H1 (cell line): ENCODE data around the gene XRN2. TPM values are rescaled to one million over a fixed set of nuclear protein-coding genes. Genes with fewer than 3 reads are reported as not detected.

Experiments
- CTCF ChIA-PET: fragments of 300-600 bp; sonication (Branson Sonifier 250); formaldehyde crosslinking; loops from one replicate; lab custom pipeline; 2021; ENCODE audit not compliant: partially characterized antibody; lab: Charles Lee
- POLR2A ChIA-PET: fragments of 300-600 bp; sonication (Branson Sonifier 250); formaldehyde crosslinking; loops from one replicate; lab custom pipeline; 2021; ENCODE audit warnings: inconsistent platforms; ENCODE audit not compliant: partially characterized antibody; lab: Charles Lee
- DNase-seq, 2 experiments: peaks; one replicate each; pipeline versions ENCODE4 v3.0.0 to v3.0.0-alpha.2; 2010 to 2022; ENCODE audit warnings: low spot score in 2 of 2, low read depth in 1 of 2, mixed read lengths in 1 of 2
- FAIRE-seq: peaks from 2 replicates; lab custom pipeline; 2011; peaks lifted over from hg19 to GRCh38; lab: Jason Lieb, UNC
- H2AFZ ChIP-seq: 2 replicates; pipeline ENCODE4 v1.8.1; 2012; ENCODE audit warnings: low read length, inconsistent platforms
- H2AK5ac ChIP-seq: 2 replicates; pipeline ENCODE4 v1.6.1; 2013; ENCODE audit warnings: low read depth, low read length
- H2BK120ac ChIP-seq: replicated peaks from 2 replicates; pipeline ENCODE3; 2013; ENCODE audit warnings: low read depth, low read length, inconsistent platforms
- H2BK12ac ChIP-seq: 2 replicates; pipeline ENCODE4 v1.6.1; 2013; ENCODE audit warnings: low read depth, low read length
- H2BK15ac ChIP-seq: 2 replicates; pipeline ENCODE4 v1.6.1; 2013; ENCODE audit warnings: low read length
- H2BK20ac ChIP-seq: 2 replicates; pipeline ENCODE4 v1.6.1; 2013; ENCODE audit warnings: low read length
- H2BK5ac ChIP-seq: 2 replicates; pipeline ENCODE4 v1.6.1; 2013; ENCODE audit warnings: low read depth, low read length
- H3K14ac ChIP-seq: 2 replicates; pipeline ENCODE4 v1.6.1; 2013; ENCODE audit warnings: inconsistent platforms; ENCODE audit not compliant: insufficient read length
- H3K18ac ChIP-seq: 2 replicates; pipeline ENCODE4 v1.6.1; 2013; ENCODE audit warnings: low read length; ENCODE audit errors: extremely low read depth
- H3K23ac ChIP-seq: 2 replicates; pipeline ENCODE4 v1.6.1; 2013; ENCODE audit warnings: inconsistent platforms; ENCODE audit not compliant: insufficient read length
- H3K23me2 ChIP-seq: 2 replicates; pipeline ENCODE4 v1.6.1; 2013; ENCODE audit warnings: low read depth, low read length
- H3K27ac ChIP-seq: 2 replicates; pipeline ENCODE4 v1.6.1; 2011; ENCODE audit warnings: low read depth, low read length, inconsistent platforms
- H3K27me3 ChIP-seq, 4 experiments: replicated peaks in 1 of 4; 1 replicate in 1 of 4; 2 replicates in 3 of 4; pipeline versions ENCODE4 v1.6.1 to v1.8.1; 2011 to 2013; ENCODE audit warnings: low read length in 3 of 4, mild to moderate bottlenecking in 3 of 4, inconsistent platforms in 2 of 4, mixed read lengths in 2 of 4, moderate library complexity in 1 of 4; ENCODE audit not compliant: control insufficient read depth in 3 of 4, insufficient read depth in 3 of 4; ENCODE audit errors: extremely low read depth in 1 of 4
- H3K36me3 ChIP-seq, 4 experiments: 2 replicates each; pipeline versions ENCODE4 v1.6.1 to v1.8.1; 2011 to 2013; ENCODE audit warnings: mild to moderate bottlenecking in 4 of 4, low read length in 3 of 4, moderate library complexity in 2 of 4, control low read depth in 1 of 4, inconsistent platforms in 1 of 4; ENCODE audit not compliant: insufficient read depth in 4 of 4, control insufficient read depth in 2 of 4
- H3K4ac ChIP-seq: replicated peaks from 2 replicates; pipeline ENCODE3; 2013; ENCODE audit warnings: low read length, low read depth, mixed read lengths, inconsistent platforms; ENCODE audit not compliant: insufficient read length
- H3K4me1 ChIP-seq, 4 experiments: replicated peaks in 1 of 4; 1 replicate in 1 of 4; 2 replicates in 3 of 4; pipeline versions ENCODE4 v1.6.1 to v1.8.1; 2011 to 2013; ENCODE audit warnings: low read length in 3 of 4, inconsistent platforms in 2 of 4, mixed read lengths in 1 of 4; ENCODE audit not compliant: insufficient read depth in 4 of 4, control insufficient read depth in 3 of 4
- H3K4me2 ChIP-seq, 2 experiments: 2 replicates each; pipeline versions ENCODE4 v1.6.1 to v1.8.1; 2011 to 2013; ENCODE audit warnings: low read depth in 2 of 2, low read length in 2 of 2, control low read depth in 1 of 2, inconsistent platforms in 1 of 2, mild to moderate bottlenecking in 1 of 2; ENCODE audit not compliant: insufficient read depth in 1 of 2
- H3K4me3 ChIP-seq, 4 experiments: fragments of 200-600, 300-600 bp in 1 of 4; sonication (generic), shearing (Covaris generic), sonication (Bioruptor Twin) in 1 of 4; 2 replicates each; pipeline versions ENCODE4 v1.5.1 to v1.8.1; 2011 to 2016; ENCODE audit warnings: low read length in 4 of 4, low read depth in 3 of 4, control low read depth in 2 of 4, inconsistent platforms in 2 of 4, mild to moderate bottlenecking in 2 of 4, mixed read lengths in 1 of 4, moderate library complexity in 1 of 4; ENCODE audit not compliant: insufficient read depth in 2 of 4; ENCODE audit errors: extremely low read depth in 1 of 4
- H3K56ac ChIP-seq: replicated peaks from 2 replicates; pipeline ENCODE3; 2013; ENCODE audit warnings: low read depth, mild to moderate bottlenecking, mixed read lengths, low read length, inconsistent platforms; ENCODE audit not compliant: insufficient read length
- H3K79me1 ChIP-seq: 2 replicates; pipeline ENCODE4 v1.6.1; 2013; ENCODE audit warnings: low read depth, low read length, control low read depth
- H3K79me2 ChIP-seq, 2 experiments: 2 replicates each; pipeline versions ENCODE4 v1.6.1 to v1.8.1; 2012 to 2013; ENCODE audit warnings: low read length in 2 of 2, mild to moderate bottlenecking in 2 of 2, inconsistent platforms in 1 of 2; ENCODE audit not compliant: insufficient read depth in 2 of 2, control insufficient read depth in 1 of 2
- H3K9ac ChIP-seq, 4 experiments: replicated peaks in 1 of 4; 1 replicate in 1 of 4; 2 replicates in 3 of 4; pipeline versions ENCODE4 v1.6.1 to v1.8.1; 2011 to 2013; ENCODE audit warnings: low read depth in 3 of 4, low read length in 3 of 4, control low read depth in 2 of 4, mild to moderate bottlenecking in 2 of 4, moderate library complexity in 2 of 4, inconsistent platforms in 1 of 4; ENCODE audit errors: extremely low read depth in 1 of 4
- H3K9me3 ChIP-seq, 2 experiments: 2 replicates each; pipeline versions ENCODE4 v1.6.1 to v1.8.1; 2012 to 2013; ENCODE audit warnings: mild to moderate bottlenecking in 2 of 2, moderate library complexity in 2 of 2, control low read depth in 1 of 2, inconsistent platforms in 1 of 2, low read depth in 1 of 2, low read length in 1 of 2, mixed read lengths in 1 of 2; ENCODE audit not compliant: insufficient read depth in 2 of 2
- H4K20me1 ChIP-seq, 2 experiments: replicated peaks in 1 of 2; 2 replicates each; pipeline versions ENCODE3 to v1.8.1; 2011 to 2013; ENCODE audit warnings: inconsistent platforms in 2 of 2, low read length in 2 of 2, mild to moderate bottlenecking in 1 of 2; ENCODE audit not compliant: insufficient read depth in 2 of 2, control insufficient read depth in 1 of 2
- H4K5ac ChIP-seq: 2 replicates; pipeline ENCODE4 v1.6.1; 2013; ENCODE audit warnings: low read length, low read depth, mixed read lengths, inconsistent platforms; ENCODE audit not compliant: insufficient read length
- H4K8ac ChIP-seq: 2 replicates; pipeline ENCODE4 v1.8.0; 2013; ENCODE audit warnings: mild to moderate bottlenecking, moderate library complexity, low read length, inconsistent platforms; ENCODE audit not compliant: insufficient read depth; ENCODE audit errors: extremely low read depth
- H4K91ac ChIP-seq: replicated peaks from 2 replicates; pipeline ENCODE3; 2013; ENCODE audit warnings: low read length, mixed read lengths, inconsistent platforms; ENCODE audit not compliant: insufficient read length
- CHD1 ChIP-seq: IDR thresholded peaks from 2 replicates; pipeline ENCODE4 v1.6.1; 2012; ENCODE audit warnings: low read depth, low read length, improper control_type of control experiment
- CHD2 ChIP-seq: IDR thresholded peaks from 2 replicates; pipeline ENCODE4 v1.6.1; 2012; ENCODE audit warnings: low read length, improper control_type of control experiment
- EP300 ChIP-seq, 2 experiments: IDR thresholded peaks; 1 replicate in 1 of 2; 2 replicates in 1 of 2; pipeline ENCODE4 v1.6.1; 2011 to 2012; ENCODE audit warnings: low read depth in 2 of 2, low read length in 2 of 2, mild to moderate bottlenecking in 2 of 2, borderline replicate concordance in 1 of 2, inconsistent platforms in 1 of 2, moderate library complexity in 1 of 2
- EZH2 ChIP-seq: fragments of 200-600 bp; sonication (generic); IDR thresholded peaks from 2 replicates; pipeline ENCODE4 v1.7.1; 2012; ENCODE audit warnings: low read depth, mild to moderate bottlenecking, moderate library complexity, low read length, inconsistent platforms; ENCODE audit not compliant: severe bottlenecking
- JUN ChIP-seq: IDR thresholded peaks from 2 replicates; pipeline ENCODE4 v1.6.1; 2011; ENCODE audit warnings: low read depth, mild to moderate bottlenecking, improper control_type of control experiment, low read length
- KDM1A ChIP-seq: fragments of 200-600, 300-600 bp; sonication (generic); IDR thresholded peaks from 2 replicates; pipeline ENCODE4 v1.7.1; 2016; ENCODE audit warnings: mild to moderate bottlenecking, low read length, borderline replicate concordance
- RAD21 ChIP-seq, 2 experiments: IDR thresholded peaks in 1 of 2; conservative IDR thresholded peaks in 1 of 2; 2 replicates each; pipeline ENCODE4 v1.6.1; 2011; ENCODE audit warnings: low read depth in 2 of 2, low read length in 2 of 2, improper control_type of control experiment in 1 of 2, inconsistent platforms in 1 of 2, mild to moderate bottlenecking in 1 of 2, moderate library complexity in 1 of 2
- SAP30 ChIP-seq: fragments of 300-600 bp; sonication (generic); IDR thresholded peaks from 2 replicates; pipeline ENCODE4 v1.7.1; 2012; ENCODE audit warnings: low read length, moderate library complexity, mild to moderate bottlenecking, inconsistent platforms; ENCODE audit not compliant: insufficient read depth, insufficient replicate concordance
- SIX5 ChIP-seq: IDR thresholded peaks from 2 replicates; pipeline ENCODE4 v1.6.1; 2011; ENCODE audit warnings: mild to moderate bottlenecking, low read depth, low read length
- SP1 ChIP-seq: IDR thresholded peaks from 2 replicates; pipeline ENCODE4 v1.6.1; 2011; ENCODE audit warnings: low read depth, low read length
- SP2 ChIP-seq: IDR thresholded peaks from 2 replicates; pipeline ENCODE4 v1.6.1; 2012; ENCODE audit warnings: mild to moderate bottlenecking, low read length, inconsistent platforms
- SUZ12 ChIP-seq: fragments of 200-600 bp; sonication (generic); IDR thresholded peaks from 2 replicates; pipeline ENCODE4 v1.6.1; 2012; ENCODE audit warnings: mild to moderate bottlenecking, inconsistent platforms, low read length, moderate library complexity, mixed read lengths
- TAF7 ChIP-seq: optimal IDR thresholded peaks from 2 replicates; pipeline ENCODE3; 2011; ENCODE audit warnings: low read depth, mild to moderate bottlenecking, inconsistent platforms, low read length, moderate library complexity, borderline replicate concordance
- TEAD4 ChIP-seq: IDR thresholded peaks from 2 replicates; pipeline ENCODE4 v1.6.1; 2012; ENCODE audit warnings: low read depth, low read length, inconsistent platforms, mixed read lengths
- ZNF274 ChIP-seq: IDR thresholded peaks from 2 replicates; pipeline ENCODE4 v1.7.0; 2012; ENCODE audit warnings: low read length, borderline replicate concordance; ENCODE audit errors: extremely low read depth
- WGBS, 2 experiments: shearing (Covaris generic) in 1 of 2; methylation state at CpG; one replicate each; pipeline versions ENCODE4 v1.1.6 to v1.1.7; 2013 to 2015; ENCODE audit warnings: low lambda C conversion rate in 2 of 2, mixed read lengths in 2 of 2, inconsistent platforms in 1 of 2, low coverage in 1 of 2, missing lambda C conversion rate in 1 of 2; ENCODE audit not compliant: insufficient replicate concordance in 2 of 2, insufficient coverage in 1 of 2, insufficient read length in 1 of 2; ENCODE audit errors: extremely low coverage in 1 of 2, missing lambda C conversion rate in 1 of 2; 5-methylcytosine and 5-hydroxymethylcytosine counted together
- polyA plus RNA-seq, 7 experiments: library from polyadenylated mRNA; depleted of rRNA in 3 of 7; stranded (reverse) in 5 of 7; unstranded in 2 of 7; fragments of >200 nt in 5 of 7; fragments of 200-250 nt in 2 of 7; gene quantifications; 1 replicate in 5 of 7; 2 replicates in 1 of 7; 4 replicates in 1 of 7; pipeline versions ENCODE4 v1.2.1 to v1.2.3, GENCODE V29; 2011 to 2013; ENCODE audit warnings: missing spikeins in 2 of 7, mixed read lengths in 2 of 7
- total RNA-seq: library from RNA; stranded (reverse); fragmentation: NEBNext Ultra II Directional; extraction: Animal tissue kit (Norgen Biotek cat#: 25700); gene quantifications from 2 replicates; pipeline ENCODE4 v1.2.1, GENCODE V29; 2021

The XRN2 gene
- total and polyA plus RNA-seq, 2 of the 8 experiments (the other 6 are each of a cell fraction or from before 2014, with no cell fraction given), result 60.3 to 139 TPM

DNA sequence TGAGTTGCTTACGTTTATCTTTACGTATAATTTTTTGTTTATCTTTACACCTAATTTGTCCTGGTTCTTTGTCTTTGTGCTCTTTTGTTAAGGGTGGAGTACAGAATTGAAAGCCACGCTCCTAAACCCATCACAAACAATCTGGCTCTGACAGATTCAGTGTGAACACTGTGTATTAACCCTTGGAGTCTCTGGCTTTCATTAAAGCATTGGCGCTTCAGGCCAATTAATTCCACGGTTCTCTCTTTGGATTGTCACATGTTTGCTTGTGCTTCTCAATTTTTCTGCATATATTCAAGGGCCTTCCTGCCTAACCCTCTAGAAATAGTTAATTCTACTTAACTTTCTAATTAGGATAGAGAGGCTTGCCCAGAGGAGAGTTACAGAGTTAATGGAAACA is 55.6 kb downstream of the XRN2 start:
- Histone ChIP-seq H3K36me3 (peaks cover 16 to 76% (median 41%) of the 10 kb centered on the region in 4 experiments), H2BK12ac (no peak overlapping the region), H3K79me2 (no peaks in the 10 kb centered on the region), H4K5ac (no peak overlapping the region), H3K56ac (no peak overlapping the region), H2BK20ac (no peak overlapping the region), H2AFZ (no peak overlapping the region), H3K4me2 (no peak overlapping the region), H3K4ac (no peak overlapping the region), H4K20me1 (no peaks in the 10 kb centered on the region), H3K14ac (no peak overlapping the region), H3K79me1 (no peaks in the 10 kb centered on the region), H2BK120ac (no peak overlapping the region), H3K27ac (no peak overlapping the region), H2BK15ac (no peak overlapping the region), H3K9me3 (no peaks in the 10 kb centered on the region), H3K9ac (no peak overlapping the region), H2AK5ac (no peak overlapping the region), H4K91ac (no peak overlapping the region), H3K23ac (no peak overlapping the region), H3K23me2 (no peaks in the 10 kb centered on the region; the same call in 1 of the 2 replicates), H3K4me3 (no peak overlapping the region), H3K27me3 (no peaks in the 10 kb centered on the region), H3K4me1 (no peaks in the 10 kb centered on the region), H2BK5ac (no peak overlapping the region), H3K18ac (no peak overlapping the region), H4K8ac (no peak overlapping the region)
- ChIA-PET CTCF (no interaction called here), POLR2A (no interaction called here)
- WGBS, 2 experiments, result 79% methylated on average over 5 of the region's 5 CpGs; no CpG with 5 or more reads in 1 of the 2 experiments
- FAIRE-seq (no peak), DNase-seq (no peak)
- TF ChIP-seq CHD2, result no peak
- no peak for TF ChIP-seq EP300 (IDR thresholded peaks at IDR 0.05; ENCODE audit: borderline replicate concordance in 1 of 2, low read depth in 2 of 2, low read length in 2 of 2)
- no peak for TF ChIP-seq EZH2
- TF ChIP-seq RAD21 (IDR thresholded peaks at IDR 0.05 in 1 of 2, conservative IDR thresholded peaks at IDR 0.05 in 1 of 2; ENCODE audit: low read depth in 2 of 2, low read length in 2 of 2), result no peak
- no peak for TF ChIP-seq CHD1
- no peak for TF ChIP-seq TAF7
- TF ChIP-seq SAP30, result no peak
- TF ChIP-seq SIX5, result no peak
- TF ChIP-seq SP2, result no peak
- TF ChIP-seq KDM1A, result no peak
- no peak for TF ChIP-seq SUZ12
- no peak for TF ChIP-seq SP1
- no peak for TF ChIP-seq ZNF274
- no peak for TF ChIP-seq TEAD4
- TF ChIP-seq JUN, result no peak
